ENCODE results near the gene OR52A5. TPM values are rescaled to one million over a fixed set of nuclear protein-coding genes. Genes with fewer than 3 reads are reported as not detected.

OR52A5 gene
- total and polyA plus RNA-seq, 10 of the 15 experiments (the other 5 are each of a cell fraction or from before 2014, with no cell fraction given), result not detected

GRCh38 chr11:5117588-5117987 is 20.6 kb downstream of the OR52A5 start:
- DNase-seq (ENCODE audit: low read depth, low spot score) (no peak), ATAC-seq (no peak), FAIRE-seq (peak; percentile 7)
- no peak for TF ChIP-seq MLLT1 (IDR thresholded peaks at IDR 0.05)
- no peak for TF ChIP-seq KLF5 (IDR thresholded peaks at IDR 0.05; ENCODE audit: partially characterized antibody)
- TF ChIP-seq STAT3 (IDR thresholded peaks at IDR 0.05; ENCODE audit: low read depth, low read length), result no peak
- no peak for TF ChIP-seq SKIL (IDR thresholded peaks at IDR 0.05; ENCODE audit: low read depth, poor library complexity, severe bottlenecking)
- no peak for TF ChIP-seq EP300 (IDR thresholded peaks at IDR 0.05; ENCODE audit: borderline replicate concordance in 1 of 2, control insufficient read depth in 1 of 2, low read depth in 2 of 2, low read length in 2 of 2)
- no peak for TF ChIP-seq RCOR1 (conservative IDR thresholded peaks at IDR 0.05; ENCODE audit: low read depth, low read length)
- TF ChIP-seq NFYB (IDR thresholded peaks at IDR 0.05; ENCODE audit: insufficient read depth, low read depth, low read length), result no peak
- TF ChIP-seq ZNF622 (IDR thresholded peaks at IDR 0.05), result no peak
- TF ChIP-seq MAX (IDR thresholded peaks at IDR 0.05; ENCODE audit: low read depth, low read length), result no peak
- TF ChIP-seq ZBED1 (IDR thresholded peaks at IDR 0.05; ENCODE audit: borderline replicate concordance), result no peak
- no peak for TF ChIP-seq USF1 (IDR thresholded peaks at IDR 0.05; ENCODE audit: borderline replicate concordance, extremely low read length, insufficient read depth, low read depth, low read length)
- no peak for TF ChIP-seq ZNF24 (IDR thresholded peaks at IDR 0.05)
- no peak for TF ChIP-seq SIX5 (IDR thresholded peaks at IDR 0.05; ENCODE audit: low read depth, low read length, severe bottlenecking)
- TF ChIP-seq NKRF (conservative IDR thresholded peaks at IDR 0.05), result no peak
- no peak for TF ChIP-seq CBFB (IDR thresholded peaks at IDR 0.05; ENCODE audit: low read depth)
- no peak for TF ChIP-seq EGR1 (IDR thresholded peaks at IDR 0.05; ENCODE audit: borderline replicate concordance in 1 of 2, low read depth in 2 of 2, low read length in 2 of 2)
- in situ Hi-C loops (cut with MboI) (no loop called here), intact Hi-C loops (cut with micrococcal nuclease; ENCODE audit: unreplicated experiment) (no loop called here)
- ChIA-PET SMC1A (ENCODE audit: uncharacterized antibody, unreplicated experiment) (no interaction called here), POLR2A (no interaction called here), CTCF (no interaction called here), RAD21 (ENCODE audit: unreplicated experiment) (no interaction called here)
- H3K9ac ChIP-seq (ENCODE audit: control insufficient read depth, insufficient read depth, low read length), result no peak overlapping the region
- no peaks in the 10 kb centered on the region for H3K79me2 ChIP-seq (ENCODE audit: control insufficient read depth, insufficient read depth, low read length)
- no peak overlapping the region for H2AFZ ChIP-seq (ENCODE audit: control insufficient read depth, low read depth, low read length)
- H3K4me2 ChIP-seq (ENCODE audit: control insufficient read depth, insufficient read depth), result no peak overlapping the region
- no peaks in the 10 kb centered on the region for H3K27me3 ChIP-seq (replicated peaks in 1 of 2; ENCODE audit: control insufficient read depth in 2 of 2, insufficient read depth in 2 of 2, low read length in 1 of 2)
- no peaks in the 10 kb centered on the region for H3K9me3 ChIP-seq (replicated peaks; ENCODE audit: control insufficient read depth, insufficient read depth, low read length)
- no peaks in the 10 kb centered on the region for H4K20me1 ChIP-seq (ENCODE audit: control insufficient read depth, insufficient read depth)
- H3K27ac ChIP-seq (ENCODE audit: control insufficient read depth, insufficient read depth), result no peak overlapping the region
- no TSS peak for BruUV-seq (replicated peaks)
- no peaks in the 10 kb centered on the region for H3K4me1 ChIP-seq (ENCODE audit: control insufficient read depth, insufficient read depth, low read length)
- no peaks in the 10 kb centered on the region for H3K36me3 ChIP-seq (ENCODE audit: control insufficient read depth in 2 of 2, insufficient read depth in 2 of 2, low read length in 1 of 2)
- no peak overlapping the region for H3K4me3 ChIP-seq
